Measurements from ENCODE around the gene JADE2. TPM values are rescaled to one million over a fixed set of nuclear protein-coding genes. Genes with fewer than 3 reads are reported as not detected.

The JADE2 gene
- total and polyA plus RNA-seq, 2 donors (not counting 3 experiments of a cell fraction or from before 2014, with no cell fraction given): 11.6 to 31.1 TPM

GRCh38 chr5:134620634-134621033 lies 95.2 kb downstream of the JADE2 start:
- no peaks in the 10 kb centered on the region for H3K9me1 ChIP-seq (replicated peaks; ENCODE audit: control insufficient read depth, extremely low read depth, insufficient read depth, low read length)
- BruUV-seq (replicated peaks): no TSS peak
- no peak overlapping the region for H3K4me2 ChIP-seq (ENCODE audit: insufficient read depth, low read length)
- no peaks in the 10 kb centered on the region for H4K20me1 ChIP-seq (replicated peaks; ENCODE audit: control insufficient read depth, extremely low read depth, insufficient read depth, low read length)
- no peaks in the 10 kb centered on the region for H3K4me1 ChIP-seq (ENCODE audit: control insufficient read depth, extremely low read depth, insufficient read depth, low read length)
- H3K27me3 ChIP-seq (ENCODE audit: control insufficient read depth in 2 of 2, insufficient read depth in 2 of 2, low read length in 2 of 2): no peaks in the 10 kb centered on the region
- H3K27ac ChIP-seq (ENCODE audit: insufficient read depth, low read depth, low read length): no peak overlapping the region
- no peak overlapping the region for H3K4me3 ChIP-seq (replicated peaks in 1 of 3; ENCODE audit: insufficient read depth in 1 of 3, low read depth in 1 of 3, low read length in 3 of 3)
- no peaks in the 10 kb centered on the region for H3K9me3 ChIP-seq (replicated peaks; ENCODE audit: control insufficient read depth, insufficient read depth, low read length)
- FAIRE-seq (no peak), DNase-seq (ENCODE audit: low read depth, low spot score) (no peak)
- no peak overlapping the region for H3K9ac ChIP-seq (replicated peaks; ENCODE audit: extremely low read depth, insufficient read depth, low read length)
- CTCF ChIA-PET: interaction anchor here (0.8 kb wide), 1 partner anchor 11 kb away, joined by 3 read pairs; no protein-coding TSS in a partner anchor
- peaks cover 2% of the 10 kb centered on the region for H3K79me2 ChIP-seq (ENCODE audit: control insufficient read depth, insufficient read depth, low read length)
- TF ChIP-seq MYC (IDR thresholded peaks at IDR 0.05; ENCODE audit: low read depth, low read length) (no peak), POLR2A (IDR thresholded peaks at IDR 0.05; ENCODE audit: low read depth, low read length) (no peak), EZH2 (IDR thresholded peaks at IDR 0.05; ENCODE audit: borderline replicate concordance, low read depth, low read length, severe bottlenecking) (no peak), GATA2 (IDR thresholded peaks at IDR 0.05; ENCODE audit: insufficient read depth, insufficient read length, low read depth, low read length) (no peak), JUN (IDR thresholded peaks at IDR 0.05; ENCODE audit: borderline replicate concordance, insufficient read depth, insufficient read length, low read depth) (no peak), FOS (IDR thresholded peaks at IDR 0.05; ENCODE audit: borderline replicate concordance, insufficient read depth, low read length) (no peak), MAX (IDR thresholded peaks at IDR 0.05; ENCODE audit: insufficient read depth, insufficient read length) (no peak), POLR2AphosphoS5 (IDR thresholded peaks at IDR 0.05; ENCODE audit: insufficient read depth, low read depth, low read length) (no peak)
- TF ChIP-seq, protein P1, sequence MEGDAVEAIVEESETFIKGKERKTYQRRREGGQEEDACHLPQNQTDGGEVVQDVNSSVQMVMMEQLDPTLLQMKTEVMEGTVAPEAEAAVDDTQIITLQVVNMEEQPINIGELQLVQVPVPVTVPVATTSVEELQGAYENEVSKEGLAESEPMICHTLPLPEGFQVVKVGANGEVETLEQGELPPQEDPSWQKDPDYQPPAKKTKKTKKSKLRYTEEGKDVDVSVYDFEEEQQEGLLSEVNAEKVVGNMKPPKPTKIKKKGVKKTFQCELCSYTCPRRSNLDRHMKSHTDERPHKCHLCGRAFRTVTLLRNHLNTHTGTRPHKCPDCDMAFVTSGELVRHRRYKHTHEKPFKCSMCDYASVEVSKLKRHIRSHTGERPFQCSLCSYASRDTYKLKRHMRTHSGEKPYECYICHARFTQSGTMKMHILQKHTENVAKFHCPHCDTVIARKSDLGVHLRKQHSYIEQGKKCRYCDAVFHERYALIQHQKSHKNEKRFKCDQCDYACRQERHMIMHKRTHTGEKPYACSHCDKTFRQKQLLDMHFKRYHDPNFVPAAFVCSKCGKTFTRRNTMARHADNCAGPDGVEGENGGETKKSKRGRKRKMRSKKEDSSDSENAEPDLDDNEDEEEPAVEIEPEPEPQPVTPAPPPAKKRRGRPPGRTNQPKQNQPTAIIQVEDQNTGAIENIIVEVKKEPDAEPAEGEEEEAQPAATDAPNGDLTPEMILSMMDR (IDR thresholded peaks at IDR 0.05; ENCODE audit: extremely low read depth in 1 of 2, insufficient read depth in 1 of 2, low read depth in 1 of 2, low read length in 2 of 2): no peak
- intact Hi-C loops (cut with micrococcal nuclease) (no loop called here), dilution Hi-C loops (cut with MboI; ENCODE audit: extremely low pct_ligation_motif_present, low sequenced_read_pairs) (no loop called here)
- POLR2A ChIA-PET: no interaction called here
- no peak overlapping the region for H2AFZ ChIP-seq (ENCODE audit: low read depth, low read length)
- peaks cover 0 to 3% of the 10 kb centered on the region in 2 experiments for H3K36me3 ChIP-seq (ENCODE audit: control insufficient read depth in 2 of 2, extremely low read depth in 1 of 2, insufficient read depth in 2 of 2, low read length in 2 of 2)
